HG03571 (cell line): ENCODE measurements around the gene RET.
"Not testable (repeated sequence)": the region's sequence is repeated elsewhere in the genome, so short reads cannot be mapped to it uniquely, and the experiment has no call there.

Source experiments
- ATAC-seq: cut with Tn5 transposase; IDR thresholded peaks from one replicate; pipeline ENCODE4 v1.9.1; 2021; ENCODE audit not compliant: unreplicated experiment

RET gene

GRCh38 chr10:43132867-43133787 lies 56.3 kb downstream of the RET start:
- no peak for ATAC-seq

GRCh38 chr10:43134126-43134905 lies 57.4 kb downstream of the RET start:
- no peak for ATAC-seq

GRCh38 chr10:43135064-43135463 lies 58.2 kb downstream of the RET start:
- ATAC-seq = no peak

- ATAC-seq = no peak
These were observed 58.8 kb downstream of the RET start for GRCh38 chr10:43135656-43136055.

GRCh38 chr10:43136432-43136831 lies 59.6 kb downstream of the RET start:
- no peak for ATAC-seq

- no peak for ATAC-seq
These were observed 60.3 kb downstream of the RET start for GRCh38 chr10:43136995-43137716.

- ATAC-seq = peak; percentile 19
These were observed 60.8 kb downstream of the RET start for GRCh38 chr10:43137717-43138020.

- ATAC-seq = peak; percentile 62
These were observed 61.3 kb downstream of the RET start, which contains the start of gene CSGALNACT2 for GRCh38 chr10:43138021-43138756. CSGALNACT2 (plus strand) TSS chr10:43138445; CDS start chr10:43155150, 16,705 bp downstream.

- peak; percentile 27 for ATAC-seq
These were observed 61.9 kb downstream of the RET start for GRCh38 chr10:43138757-43139241.

- ATAC-seq = no peak
These were observed 64.6 kb downstream of the RET start for GRCh38 chr10:43141421-43141820.

- ATAC-seq = no peak
These were observed 68.4 kb downstream of the RET start for GRCh38 chr10:43145311-43145710.

- ATAC-seq = not testable (repeated sequence)
These were observed 69.1 kb downstream of the RET start for GRCh38 chr10:43145936-43146335.

- ATAC-seq = no peak
These were observed 74.5 kb downstream of the RET start for GRCh38 chr10:43151371-43151770.

- no peak for ATAC-seq
These were observed 77.0 kb downstream of the RET start for GRCh38 chr10:43153901-43154300.

GRCh38 chr10:43155221-43155620 lies 78.4 kb downstream of the RET start:
- ATAC-seq = no peak

GRCh38 chr10:43155741-43156140 lies 78.9 kb downstream of the RET start:
- ATAC-seq = no peak

- ATAC-seq = no peak
These were observed 79.9 kb downstream of the RET start for GRCh38 chr10:43156590-43157341.

- no peak for ATAC-seq
These were observed 81.8 kb downstream of the RET start for GRCh38 chr10:43158636-43159035.

GRCh38 chr10:43160046-43160920 lies 83.4 kb downstream of the RET start:
- ATAC-seq = peak; percentile 67
